PFSK-1 (cell line): ENCODE measurements around the gene SON.

Source experiments
- FOXP2 ChIP-seq: optimal IDR thresholded peaks from 2 replicates; pipeline ENCODE3; 2011; ENCODE audit warnings: borderline replicate concordance, control low read depth, inconsistent platforms; ENCODE audit not compliant: insufficient read depth; ENCODE audit errors: extremely low read length, extremely low read depth
- POLR2AphosphoS5 ChIP-seq: IDR thresholded peaks from 2 replicates; pipeline ENCODE4 v1.6.1; 2012; ENCODE audit warnings: low read depth, mild to moderate bottlenecking, control low read depth, low read length, moderate library complexity
- SIN3A ChIP-seq: IDR thresholded peaks from 2 replicates; pipeline ENCODE4 v1.6.1; 2012; ENCODE audit warnings: mild to moderate bottlenecking, low read length, moderate library complexity, borderline replicate concordance; ENCODE audit not compliant: insufficient read depth
- TAF1 ChIP-seq: IDR thresholded peaks from 2 replicates; pipeline ENCODE4 v1.6.1; 2012; ENCODE audit warnings: low read length, control low read depth, borderline replicate concordance; ENCODE audit not compliant: insufficient read depth
- TF ChIP-seq, protein P1 (sequence below), 2 experiments: IDR thresholded peaks; 2 replicates each; pipeline versions ENCODE4 v1.6.1 to v1.8.0; 2011 to 2012; ENCODE audit warnings: low read depth in 2 of 2, low read length in 2 of 2, control low read depth in 1 of 2, inconsistent platforms in 1 of 2, mild to moderate bottlenecking in 1 of 2, moderate library complexity in 1 of 2; ENCODE audit not compliant: insufficient read depth in 1 of 2

The SON gene

DNA sequence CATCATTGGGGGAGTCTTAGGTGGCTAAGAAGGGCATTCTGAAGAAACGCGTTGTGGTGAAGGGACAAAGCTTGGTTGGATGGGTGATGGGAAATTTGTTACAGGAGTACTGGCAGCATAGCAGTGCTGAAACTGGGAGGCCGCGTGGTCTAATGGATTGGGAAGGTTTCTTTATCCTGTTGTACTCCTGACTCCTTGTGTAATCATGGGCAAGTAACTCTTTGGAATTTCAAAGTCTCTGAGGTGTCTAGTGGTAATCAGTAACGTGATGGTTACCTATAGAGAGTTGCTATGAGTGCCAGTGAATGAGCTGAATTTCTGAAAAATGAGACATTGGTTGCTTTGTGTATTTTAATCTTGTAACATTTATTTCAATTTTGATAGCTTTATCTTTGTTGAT lies 27.2 kb downstream of the SON start:
- no peak for TF ChIP-seq TAF1
- no peak for TF ChIP-seq POLR2AphosphoS5

DNA sequence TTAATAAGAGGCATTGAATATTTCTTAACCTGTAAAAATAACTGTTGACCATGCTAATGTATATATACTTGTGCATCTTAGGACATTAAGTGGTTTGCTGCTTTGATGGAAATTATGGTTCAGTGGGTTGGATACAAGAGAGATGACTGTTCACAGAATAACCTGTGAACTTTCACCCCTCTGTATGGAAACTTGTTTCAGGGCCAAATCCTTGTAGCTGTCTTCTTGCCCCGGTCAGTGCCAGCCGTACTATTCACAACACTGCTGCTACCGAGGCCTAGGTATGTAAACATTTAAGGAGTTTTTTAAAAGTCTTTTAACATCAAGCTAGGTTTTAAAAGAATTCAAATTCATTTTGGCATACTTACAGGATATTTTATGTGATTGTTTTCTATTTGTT lies 29.5 kb downstream of the SON start:
- TF ChIP-seq, protein P1, sequence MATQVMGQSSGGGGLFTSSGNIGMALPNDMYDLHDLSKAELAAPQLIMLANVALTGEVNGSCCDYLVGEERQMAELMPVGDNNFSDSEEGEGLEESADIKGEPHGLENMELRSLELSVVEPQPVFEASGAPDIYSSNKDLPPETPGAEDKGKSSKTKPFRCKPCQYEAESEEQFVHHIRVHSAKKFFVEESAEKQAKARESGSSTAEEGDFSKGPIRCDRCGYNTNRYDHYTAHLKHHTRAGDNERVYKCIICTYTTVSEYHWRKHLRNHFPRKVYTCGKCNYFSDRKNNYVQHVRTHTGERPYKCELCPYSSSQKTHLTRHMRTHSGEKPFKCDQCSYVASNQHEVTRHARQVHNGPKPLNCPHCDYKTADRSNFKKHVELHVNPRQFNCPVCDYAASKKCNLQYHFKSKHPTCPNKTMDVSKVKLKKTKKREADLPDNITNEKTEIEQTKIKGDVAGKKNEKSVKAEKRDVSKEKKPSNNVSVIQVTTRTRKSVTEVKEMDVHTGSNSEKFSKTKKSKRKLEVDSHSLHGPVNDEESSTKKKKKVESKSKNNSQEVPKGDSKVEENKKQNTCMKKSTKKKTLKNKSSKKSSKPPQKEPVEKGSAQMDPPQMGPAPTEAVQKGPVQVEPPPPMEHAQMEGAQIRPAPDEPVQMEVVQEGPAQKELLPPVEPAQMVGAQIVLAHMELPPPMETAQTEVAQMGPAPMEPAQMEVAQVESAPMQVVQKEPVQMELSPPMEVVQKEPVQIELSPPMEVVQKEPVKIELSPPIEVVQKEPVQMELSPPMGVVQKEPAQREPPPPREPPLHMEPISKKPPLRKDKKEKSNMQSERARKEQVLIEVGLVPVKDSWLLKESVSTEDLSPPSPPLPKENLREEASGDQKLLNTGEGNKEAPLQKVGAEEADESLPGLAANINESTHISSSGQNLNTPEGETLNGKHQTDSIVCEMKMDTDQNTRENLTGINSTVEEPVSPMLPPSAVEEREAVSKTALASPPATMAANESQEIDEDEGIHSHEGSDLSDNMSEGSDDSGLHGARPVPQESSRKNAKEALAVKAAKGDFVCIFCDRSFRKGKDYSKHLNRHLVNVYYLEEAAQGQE (IDR thresholded peaks at IDR 0.05; ENCODE audit: insufficient read depth in 1 of 2, low read depth in 2 of 2, low read length in 2 of 2): no peak
- TF ChIP-seq TAF1 (no peak), POLR2AphosphoS5 (no peak), SIN3A (no peak), FOXP2 (no peak)

DNA sequence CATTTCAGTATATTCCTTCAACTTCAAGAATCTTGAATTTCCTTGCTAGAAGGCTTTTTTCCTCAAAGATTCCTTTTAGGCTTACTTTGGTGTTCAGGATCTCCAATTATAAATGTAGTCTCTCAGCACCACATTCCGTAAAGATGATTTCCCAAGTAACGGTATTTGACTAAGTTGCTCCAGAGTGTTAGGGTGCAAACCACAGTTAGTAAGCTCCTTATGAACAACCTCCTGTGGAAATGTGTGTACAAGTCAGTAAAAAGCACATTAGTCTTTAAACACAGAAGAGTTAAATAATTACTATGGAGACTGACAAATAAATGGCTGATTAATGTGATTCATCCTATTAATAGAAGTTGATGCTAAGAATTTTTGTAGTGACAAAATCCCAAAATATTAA lies 35.4 kb downstream of the SON start:
- TF ChIP-seq SIN3A (no peak), FOXP2 (no peak), TAF1 (no peak), POLR2AphosphoS5 (no peak)
- TF ChIP-seq, protein P1 (IDR thresholded peaks at IDR 0.05; ENCODE audit: insufficient read depth in 1 of 2, low read depth in 2 of 2, low read length in 2 of 2): no peak

DNA sequence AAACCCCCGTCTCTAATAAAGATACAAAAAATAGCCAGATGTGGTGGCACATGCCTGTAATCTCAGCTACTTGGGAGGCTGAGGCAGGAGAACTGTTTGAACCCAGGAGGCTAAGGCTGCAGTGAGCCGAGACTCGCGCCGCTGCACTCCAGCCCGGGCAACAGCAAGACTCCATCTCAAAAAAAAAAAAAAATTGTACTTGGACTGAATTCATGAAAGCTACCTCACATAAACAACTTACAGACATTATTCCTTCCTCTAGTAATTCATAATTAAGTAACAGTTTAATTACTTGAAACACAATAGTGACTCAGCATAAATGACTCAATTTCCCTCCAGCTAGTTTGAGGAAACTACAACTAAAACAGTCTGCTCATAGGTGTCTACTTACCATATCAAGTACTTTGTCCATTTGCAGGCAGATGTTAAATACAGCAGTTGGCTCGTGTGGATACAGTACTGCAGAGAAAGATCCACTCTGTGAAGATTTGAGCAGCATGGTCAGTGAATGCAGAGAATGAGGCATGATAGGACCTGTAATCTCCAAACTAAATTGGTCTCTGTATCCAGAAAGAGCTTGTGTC lies 36.2 kb downstream of the SON start:
- TF ChIP-seq TAF1: no peak
- TF ChIP-seq POLR2AphosphoS5: peak; percentile 78

DNA sequence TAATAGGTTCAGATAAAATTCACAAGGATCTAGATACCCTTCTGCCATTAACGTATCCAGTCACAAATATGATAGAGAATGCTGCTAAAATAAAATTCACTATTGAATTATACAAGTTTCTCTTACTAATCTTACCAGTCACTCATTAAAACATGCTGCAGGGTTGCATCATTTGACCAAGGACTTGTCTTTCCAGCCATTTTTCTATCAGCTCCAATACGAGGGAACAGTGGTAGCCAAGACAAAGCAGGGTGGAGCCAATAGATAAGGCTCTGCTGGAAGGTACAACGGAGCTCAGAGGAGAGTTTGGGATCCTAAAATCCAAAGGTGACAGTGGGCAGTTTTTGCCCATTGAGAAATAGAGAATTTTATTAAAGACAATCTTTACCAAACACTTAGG lies 41.6 kb downstream of the SON start:
- no peak for TF ChIP-seq TAF1
- no peak for TF ChIP-seq FOXP2
- TF ChIP-seq POLR2AphosphoS5: no peak
- TF ChIP-seq, protein P1 (IDR thresholded peaks at IDR 0.05; ENCODE audit: insufficient read depth in 1 of 2, low read depth in 2 of 2, low read length in 2 of 2): no peak
- no peak for TF ChIP-seq SIN3A

DNA sequence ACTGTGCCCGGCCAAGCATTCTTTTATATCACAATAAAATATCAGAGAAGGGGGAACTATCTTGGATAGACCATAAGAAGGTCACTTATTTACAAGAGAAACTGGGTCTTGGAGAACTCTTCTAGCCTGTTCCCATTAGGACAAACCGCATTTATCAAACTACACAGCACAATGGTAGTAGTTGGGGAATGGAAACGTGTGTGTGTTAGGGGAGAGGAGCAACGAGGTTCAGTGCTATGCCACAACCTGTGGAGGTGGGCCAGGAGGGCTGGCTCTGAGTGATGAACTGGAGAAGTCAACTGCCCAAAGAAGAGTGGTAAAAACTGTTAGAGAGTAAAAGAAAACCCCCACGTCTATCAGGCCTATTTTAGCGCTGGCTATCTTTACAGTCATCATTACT lies 44.1 kb downstream of the SON start:
- TF ChIP-seq SIN3A: no peak
